ENCODE measurements around the gene UBE3C.

The UBE3C gene

DNA sequence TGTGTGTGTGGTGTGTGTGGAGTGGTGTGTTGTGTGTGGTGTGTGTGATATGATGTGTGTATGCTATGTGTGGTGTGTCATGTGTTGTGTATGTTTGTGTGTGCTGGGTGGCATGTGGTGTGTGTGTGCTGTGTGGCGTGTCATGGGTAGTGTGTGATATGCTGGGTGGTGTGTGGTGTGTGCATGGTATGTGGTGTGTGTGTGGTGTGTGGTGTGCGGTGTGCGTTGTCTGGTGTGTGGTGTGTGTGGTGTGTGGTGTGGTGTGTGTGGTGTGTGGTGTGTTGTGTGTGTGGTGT lies 160.5 kb downstream of the UBE3C start:
- DNase-seq: no peak

DNA sequence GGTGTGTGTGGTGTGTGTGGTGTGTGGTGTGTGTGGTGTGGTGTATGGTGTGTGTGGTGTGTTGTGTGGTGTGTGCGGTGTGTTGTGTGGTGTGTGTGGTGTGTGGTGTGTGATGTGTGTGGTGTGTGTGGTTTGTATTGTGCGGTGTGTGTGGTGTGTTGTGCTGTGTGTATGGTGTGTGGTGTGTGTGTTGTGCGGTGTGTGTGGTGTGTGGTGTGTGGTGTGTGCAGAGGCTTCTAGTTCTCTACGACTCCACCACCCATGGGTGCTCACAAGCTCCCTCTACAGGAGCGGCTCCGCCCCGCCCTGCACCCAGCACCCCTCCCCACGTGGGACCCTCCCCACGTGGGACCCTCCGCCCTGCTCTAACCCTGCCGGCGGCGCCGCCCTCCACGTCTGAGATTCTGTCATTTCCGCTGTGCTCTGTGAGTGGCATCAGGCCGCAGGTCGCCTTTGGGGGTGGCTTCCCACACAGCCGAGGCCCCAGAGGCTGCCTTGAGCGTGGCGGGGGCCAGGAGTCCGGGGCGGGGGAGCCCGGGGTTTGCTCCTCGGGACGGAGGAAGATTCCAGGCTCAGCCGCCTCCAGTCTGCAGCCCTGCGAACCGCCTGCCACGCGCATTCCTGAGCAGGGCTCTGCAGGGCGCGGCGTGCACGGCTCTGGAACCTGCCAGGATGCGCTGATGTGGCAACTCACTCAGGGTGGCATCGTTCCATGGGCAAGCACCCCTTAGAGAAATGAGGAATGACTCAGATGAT lies 161.1 kb downstream of the UBE3C start:
- no peak for DNase-seq

GRCh38 chr7:157300369-157300825 lies 161.7 kb downstream of the UBE3C start:
- no peak for DNase-seq

- DNase-seq: no peak
Measured at GRCh38 chr7:157301610-157302120, 162.9 kb downstream of the UBE3C start.

GRCh38 chr7:157306846-157307838 lies 168.4 kb downstream of the UBE3C start:
- no peak for DNase-seq

DNA sequence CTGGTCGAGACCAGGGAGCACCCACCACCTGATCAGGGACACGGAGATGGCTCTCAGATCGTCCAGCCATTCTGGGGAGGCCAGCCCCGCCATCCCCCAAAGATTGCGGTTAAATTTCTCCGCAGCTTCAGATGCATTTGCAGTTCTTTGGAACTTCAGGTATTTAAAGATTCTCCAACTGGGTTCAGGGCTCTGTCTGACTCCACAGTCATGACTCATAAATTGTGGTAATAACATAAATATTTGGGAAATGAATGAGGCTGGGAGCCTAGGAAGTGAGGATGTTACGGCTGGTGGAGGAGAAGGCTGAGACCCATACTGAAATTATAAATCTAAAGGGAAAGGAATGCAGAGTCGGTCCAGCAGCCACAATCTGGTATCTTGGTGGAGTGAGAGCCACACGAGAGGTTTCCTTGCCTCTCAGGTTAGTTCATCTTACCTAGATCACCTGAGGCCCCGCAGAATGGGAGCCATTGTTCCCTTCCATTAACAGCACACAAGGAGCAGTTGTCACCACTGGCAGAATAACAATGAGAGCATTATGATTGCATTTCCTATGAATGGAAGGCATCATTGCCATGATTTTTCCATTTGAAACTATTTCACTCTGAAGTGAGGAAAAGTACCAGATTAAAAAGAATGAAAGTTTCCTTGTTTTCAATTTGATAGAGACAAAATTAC lies 171.4 kb downstream of the UBE3C start:
- no peak for DNase-seq

DNA sequence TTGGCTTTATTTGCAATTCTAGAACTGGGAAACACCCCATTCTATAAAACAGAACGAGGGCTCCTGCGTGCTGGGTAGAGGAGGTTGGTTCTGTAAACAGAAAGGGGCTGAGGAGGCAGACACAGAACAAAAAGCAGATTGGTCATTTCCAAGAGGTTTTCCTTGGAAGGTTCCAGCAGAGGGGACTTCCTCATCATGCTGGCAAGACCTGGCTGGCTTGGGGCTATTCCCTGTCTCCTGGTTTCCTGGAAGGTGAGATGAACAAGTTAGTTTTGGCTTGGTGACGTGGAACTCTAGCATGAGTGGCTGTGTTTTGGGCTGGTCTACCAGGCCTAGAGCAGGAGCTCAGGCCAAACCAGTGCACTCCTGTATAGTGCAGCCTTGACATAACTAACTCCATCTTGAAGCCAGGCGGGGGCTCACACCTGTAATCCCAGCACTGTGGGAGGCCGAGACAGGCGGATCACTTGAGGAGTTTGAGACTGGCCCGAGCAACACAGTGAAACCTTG lies 172.0 kb downstream of the UBE3C start:
- DNase-seq: no peak

GRCh38 chr7:157312941-157313340 lies 174.2 kb downstream of the UBE3C start:
- DNase-seq: no peak

DNA sequence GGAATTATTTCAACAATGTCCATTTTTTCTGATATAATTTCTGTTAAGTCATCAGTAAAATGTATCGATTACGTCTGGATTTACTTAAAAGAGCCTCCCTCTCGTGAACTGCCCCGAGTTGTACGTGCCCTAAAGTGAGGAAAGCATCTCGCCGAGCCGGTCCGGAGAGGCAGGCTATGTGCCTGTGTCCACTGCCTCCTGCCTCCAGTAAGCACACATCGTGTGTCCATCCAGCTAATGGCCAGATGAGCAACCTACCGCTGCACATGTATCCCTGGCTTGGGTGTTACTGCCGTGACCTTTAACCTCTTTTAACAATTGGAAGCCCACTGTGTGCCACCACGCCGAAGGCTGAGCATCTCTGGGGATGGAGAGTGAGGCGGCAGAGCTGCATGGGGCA lies 174.9 kb downstream of the UBE3C start:
- DNase-seq: no peak

- DNase-seq: no peak
Measured at GRCh38 chr7:157318015-157318706, 179.4 kb downstream of the UBE3C start.

Measured in NCI-H1930 (cell line).